GM23338 (cell line): ENCODE measurements around the gene SORCS2. TPM values are rescaled to one million over a fixed set of nuclear protein-coding genes. Genes with fewer than 3 reads are reported as not detected.

Experiments used
- ATAC-seq: fragments of 200-7000 bp; cut with Tn5 transposase; 3 replicates; pipeline ENCODE4 v1.9.1; 2020
- DNase-seq: peaks from one replicate; pipeline ENCODE4 v3.0.0-alpha.2; 2015; ENCODE audit warnings: low spot score
- H2AFZ ChIP-seq: fragments of 200-600 bp; sonication (generic); 2 replicates; pipeline ENCODE4 v1.8.0; 2016; ENCODE audit warnings: antibody characterized with exemption, mild to moderate bottlenecking, moderate library complexity
- H3F3A ChIP-seq: fragments of 200-600 bp; sonication (generic); replicated peaks from 2 replicates; pipeline ENCODE4 v1.8.0; 2017; ENCODE audit warnings: antibody characterized with exemption, mixed run types, low read depth
- H3K27ac ChIP-seq: fragments of 200-600 bp; sonication (generic); 2 replicates; pipeline ENCODE4 v1.6.1; 2016; ENCODE audit warnings: low read depth
- H3K27me3 ChIP-seq: fragments of 200-600 bp; sonication (generic); 2 replicates; pipeline ENCODE4 v1.8.0; 2016; ENCODE audit warnings: mild to moderate bottlenecking, mixed run types, moderate library complexity; ENCODE audit not compliant: insufficient read depth
- H3K36me3 ChIP-seq: fragments of 200-600 bp; sonication (generic); 2 replicates; pipeline ENCODE4 v1.8.0; 2016; ENCODE audit warnings: mild to moderate bottlenecking; ENCODE audit not compliant: insufficient read depth
- H3K4me1 ChIP-seq: fragments of 200-600 bp; sonication (generic); 2 replicates; pipeline ENCODE4 v1.8.0; 2016; ENCODE audit warnings: mild to moderate bottlenecking, moderate library complexity; ENCODE audit not compliant: insufficient read depth
- H3K4me2 ChIP-seq: fragments of 200-600 bp; sonication (generic); 2 replicates; pipeline ENCODE4 v1.7.1; 2017; ENCODE audit warnings: mixed run types
- H3K4me3 ChIP-seq: fragments of 200-600 bp; sonication (generic); 2 replicates; pipeline ENCODE4 v1.6.1; 2016; ENCODE audit warnings: mixed run types
- H3K79me2 ChIP-seq: fragments of 200-600 bp; sonication (generic); replicated peaks from 2 replicates; pipeline ENCODE4 v1.8.0; 2017; ENCODE audit warnings: mild to moderate bottlenecking; ENCODE audit not compliant: insufficient read depth
- H3K9me2 ChIP-seq: fragments of 200-600 bp; sonication (generic); 2 replicates; pipeline ENCODE4 v1.8.0; 2017; ENCODE audit not compliant: insufficient read depth
- H4K20me1 ChIP-seq: fragments of 200-600 bp; sonication (generic); replicated peaks from 2 replicates; pipeline ENCODE4 v1.8.0; 2017; ENCODE audit warnings: mild to moderate bottlenecking; ENCODE audit not compliant: insufficient read depth
- H3K27ac Mint-ChIP-seq: 2 replicates; pipeline ENCODE4 v1.8.0; 2020; ENCODE audit warnings: inconsistent platforms, mild to moderate bottlenecking, moderate library complexity, mixed read lengths
- H3K27me3 Mint-ChIP-seq: 3 replicates; pipeline ENCODE4 v1.8.0; 2022; ENCODE audit warnings: low read depth, mild to moderate bottlenecking, moderate library complexity, mixed read lengths, inconsistent platforms; ENCODE audit not compliant: insufficient read depth, poor library complexity
- H3K36me3 Mint-ChIP-seq: 3 replicates; pipeline ENCODE4 v1.8.0; 2021; ENCODE audit warnings: low read depth, mild to moderate bottlenecking, inconsistent platforms, moderate library complexity, mixed read lengths
- H3K4me1 Mint-ChIP-seq: 3 replicates; pipeline ENCODE4 v1.8.0; 2020; ENCODE audit warnings: mild to moderate bottlenecking, inconsistent platforms, mixed read lengths
- H3K4me3 Mint-ChIP-seq: 3 replicates; pipeline ENCODE4 v1.8.0; 2021; ENCODE audit warnings: moderate library complexity, mild to moderate bottlenecking, inconsistent platforms, mixed read lengths
- H3K9me3 Mint-ChIP-seq: 3 replicates; pipeline ENCODE4 v1.8.0; 2020; ENCODE audit warnings: moderate library complexity, mild to moderate bottlenecking, inconsistent platforms, mixed read lengths
- CREB1 ChIP-seq: fragments of 250-450 bp; sonication (Bioruptor Pico); IDR thresholded peaks from 2 replicates; pipeline ENCODE4 v1.5.0; 2020; ENCODE audit warnings: low read depth, mild to moderate bottlenecking, moderate library complexity
- EZH2 ChIP-seq: fragments of 200-600 bp; sonication (generic); IDR thresholded peaks from one replicate; pipeline ENCODE4 v1.8.0; 2017; ENCODE audit warnings: antibody characterized with exemption, mild to moderate bottlenecking, low read depth; ENCODE audit not compliant: unreplicated experiment
- EZH2phosphoT487 ChIP-seq: fragments of 200-600 bp; sonication (generic); IDR thresholded peaks from one replicate; pipeline ENCODE4 v1.8.1; 2018; ENCODE audit warnings: antibody characterized with exemption; ENCODE audit not compliant: unreplicated experiment
- JUNB ChIP-seq: IDR thresholded peaks from one replicate; pipeline ENCODE4 v1.6.1; 2016; ENCODE audit warnings: antibody characterized with exemption; ENCODE audit not compliant: unreplicated experiment
- NANOG ChIP-seq: IDR thresholded peaks from 2 replicates; pipeline ENCODE4 v1.6.1; 2016; ENCODE audit warnings: antibody characterized with exemption, borderline replicate concordance
- POLR2AphosphoS5 ChIP-seq: IDR thresholded peaks from 2 replicates; pipeline ENCODE4 v1.6.1; 2016; ENCODE audit warnings: antibody characterized with exemption, low read depth
- STAT1 ChIP-seq: IDR thresholded peaks from one replicate; pipeline ENCODE4 v1.6.1; 2016; ENCODE audit warnings: antibody characterized with exemption; ENCODE audit not compliant: unreplicated experiment
- ZNF114 ChIP-seq: fragments of 250-450 bp; sonication (Bioruptor Pico); IDR thresholded peaks from 2 replicates; pipeline ENCODE4 v1.5.0; 2020; ENCODE audit warnings: mild to moderate bottlenecking, moderate library complexity
- polyA plus RNA-seq: library from polyadenylated mRNA; unstranded; fragments of >200 nt; fragmentation: Nextera tagmentation; extraction: Ambion mirVana; gene quantifications from 2 replicates; pipeline ENCODE4 v1.2.1, GENCODE V29; 2016
- total RNA-seq: library from RNA; depleted of rRNA; stranded (reverse); fragments of >200 nt; shearing (Covaris generic); gene quantifications from 2 replicates; pipeline ENCODE4 v1.2.3, GENCODE V29; 2014
- TF ChIP-seq, protein P1 (sequence below), 2 experiments: fragments of 200-600 bp in 1 of 2; sonication (generic) in 1 of 2; conservative IDR thresholded peaks; 2 replicates each; pipeline versions ENCODE4 v1.5.1 to v1.6.1; 2016 to 2017; ENCODE audit warnings: antibody characterized with exemption in 2 of 2, low read depth in 2 of 2, mild to moderate bottlenecking in 2 of 2, moderate library complexity in 1 of 2
- TF ChIP-seq, protein P2 (sequence below): IDR thresholded peaks from 2 replicates; pipeline ENCODE4 v1.6.1; 2016; ENCODE audit warnings: antibody characterized with exemption
- TF ChIP-seq, protein P3 (sequence below): IDR thresholded peaks from one replicate; pipeline ENCODE4 v1.6.1; 2018; ENCODE audit warnings: antibody characterized with exemption; ENCODE audit not compliant: unreplicated experiment

SORCS2 gene
- total and polyA plus RNA-seq, 2 experiments from 2014 or later, result 0.47 to 2.4 TPM

DNA sequence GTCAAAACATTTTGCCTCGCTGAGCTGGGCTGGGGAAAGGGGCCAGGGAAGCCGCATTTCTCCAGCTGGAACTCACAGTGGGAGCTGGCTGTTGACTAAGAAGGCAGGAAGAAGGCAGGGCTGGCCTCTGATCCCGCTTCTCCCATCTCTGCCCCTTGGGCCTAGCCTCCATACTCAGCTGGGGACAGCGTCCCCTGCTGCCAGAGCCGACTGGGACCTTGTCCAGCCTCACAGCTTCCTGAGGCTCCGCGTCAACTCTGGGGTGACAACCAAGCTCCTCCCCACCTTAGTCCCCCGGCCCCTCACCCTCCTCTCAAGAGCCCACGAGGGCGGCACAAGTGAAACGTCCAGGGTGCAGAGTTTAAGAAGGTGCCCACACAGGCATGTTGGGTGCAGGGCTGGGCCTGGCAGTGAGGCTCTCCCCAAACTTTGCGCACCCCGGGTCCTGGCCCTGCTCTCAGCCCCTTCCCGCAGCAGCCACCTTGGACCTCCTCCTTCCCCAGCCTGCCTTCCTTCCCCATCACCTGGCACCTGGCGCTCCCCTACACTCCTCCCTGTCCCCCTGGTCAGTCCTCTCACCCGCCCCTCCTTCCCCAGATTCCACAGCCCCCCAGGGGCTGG, 141.6 kb downstream of the SORCS2 start:
- Histone ChIP-seq H3K79me2 (no peaks in the 10 kb centered on the region), H3K36me3 (no peaks in the 10 kb centered on the region), H3K4me2 (no peak overlapping the region), H3K4me3 (no peak overlapping the region), H3K4me1 (no peaks in the 10 kb centered on the region), H3K27ac (no peak overlapping the region), H3K27me3 (no peaks in the 10 kb centered on the region), H2AFZ (no peak overlapping the region), H3F3A (no peaks in the 10 kb centered on the region), H3K9me2 (no peaks in the 10 kb centered on the region), H4K20me1 (no peaks in the 10 kb centered on the region)
- peaks cover 4% of the 10 kb centered on the region for H3K9me3 Mint-ChIP-seq
- ATAC-seq (no peak), DNase-seq (no peak)
- H3K27ac Mint-ChIP-seq, result no peak overlapping the region
- TF ChIP-seq, protein P1, sequence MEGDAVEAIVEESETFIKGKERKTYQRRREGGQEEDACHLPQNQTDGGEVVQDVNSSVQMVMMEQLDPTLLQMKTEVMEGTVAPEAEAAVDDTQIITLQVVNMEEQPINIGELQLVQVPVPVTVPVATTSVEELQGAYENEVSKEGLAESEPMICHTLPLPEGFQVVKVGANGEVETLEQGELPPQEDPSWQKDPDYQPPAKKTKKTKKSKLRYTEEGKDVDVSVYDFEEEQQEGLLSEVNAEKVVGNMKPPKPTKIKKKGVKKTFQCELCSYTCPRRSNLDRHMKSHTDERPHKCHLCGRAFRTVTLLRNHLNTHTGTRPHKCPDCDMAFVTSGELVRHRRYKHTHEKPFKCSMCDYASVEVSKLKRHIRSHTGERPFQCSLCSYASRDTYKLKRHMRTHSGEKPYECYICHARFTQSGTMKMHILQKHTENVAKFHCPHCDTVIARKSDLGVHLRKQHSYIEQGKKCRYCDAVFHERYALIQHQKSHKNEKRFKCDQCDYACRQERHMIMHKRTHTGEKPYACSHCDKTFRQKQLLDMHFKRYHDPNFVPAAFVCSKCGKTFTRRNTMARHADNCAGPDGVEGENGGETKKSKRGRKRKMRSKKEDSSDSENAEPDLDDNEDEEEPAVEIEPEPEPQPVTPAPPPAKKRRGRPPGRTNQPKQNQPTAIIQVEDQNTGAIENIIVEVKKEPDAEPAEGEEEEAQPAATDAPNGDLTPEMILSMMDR (conservative IDR thresholded peaks at IDR 0.05; ENCODE audit: low read depth in 2 of 2), result peak in 1 of 2 experiments; percentile 45; a peak in 1 of 4 replicates
- no peak for TF ChIP-seq CREB1 (CRISPR knock-in tag)
- H3K4me1 Mint-ChIP-seq, result peaks cover 10% of the 10 kb centered on the region
- H3K4me3 Mint-ChIP-seq, result no peak overlapping the region
- peaks cover 17% of the 10 kb centered on the region for H3K27me3 Mint-ChIP-seq
- H3K36me3 Mint-ChIP-seq, result no peaks in the 10 kb centered on the region; the same call in 2 of the 3 replicates

DNA sequence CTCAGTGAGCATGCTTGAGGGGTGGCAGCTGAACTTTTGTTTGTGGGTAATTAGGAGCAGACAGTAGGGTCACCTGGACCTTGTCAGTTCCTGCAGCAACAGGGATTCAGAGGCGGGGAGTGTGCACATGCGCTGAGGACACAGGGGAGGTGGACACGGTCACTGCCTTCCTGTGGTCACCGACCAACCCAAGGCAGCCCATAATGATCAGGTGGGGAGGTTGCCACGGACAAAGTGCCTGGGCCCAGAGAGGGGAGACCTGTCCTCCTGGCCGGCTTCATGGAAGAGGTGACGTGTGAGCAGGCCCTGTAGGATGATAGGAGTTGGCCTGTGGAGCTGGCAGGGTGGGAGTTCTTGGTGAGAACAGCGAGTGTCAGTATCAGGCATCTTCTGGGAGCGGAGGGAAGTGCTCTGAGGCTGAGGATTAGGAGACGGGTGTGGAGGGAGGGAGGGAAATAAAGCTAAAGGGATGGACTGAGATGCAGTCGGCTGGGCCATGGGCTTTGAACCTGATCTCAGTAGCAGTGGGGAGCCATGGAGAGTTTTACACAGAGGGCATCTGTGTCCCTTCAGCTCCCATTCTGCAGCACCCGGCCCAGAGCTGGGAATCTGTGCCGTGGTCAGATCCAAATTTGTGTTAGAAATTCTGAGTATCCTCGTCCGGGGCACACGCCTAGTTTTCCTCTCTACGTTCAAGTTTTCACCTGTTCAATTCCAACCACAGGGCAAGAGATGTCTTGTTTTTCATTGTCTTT, 142.4 kb downstream of the SORCS2 start:
- Mint-ChIP-seq H3K4me1 (peaks cover 10% of the 10 kb centered on the region), H3K36me3 (peaks cover 3% of the 10 kb centered on the region; the same call in 1 of the 3 replicates), H3K4me3 (no peak overlapping the region), H3K27ac (no peak overlapping the region), H3K27me3 (peaks cover 17% of the 10 kb centered on the region), H3K9me3 (peaks cover 4% of the 10 kb centered on the region)
- Histone ChIP-seq H3K9me2 (no peaks in the 10 kb centered on the region), H3K27me3 (no peaks in the 10 kb centered on the region), H3K4me2 (no peak overlapping the region), H3K79me2 (no peaks in the 10 kb centered on the region), H3K27ac (no peak overlapping the region), H3K36me3 (no peaks in the 10 kb centered on the region), H4K20me1 (no peaks in the 10 kb centered on the region), H3F3A (no peaks in the 10 kb centered on the region), H3K4me3 (no peak overlapping the region), H2AFZ (peak overlapping the region; percentile 78; the same call in 1 of the 2 replicates), H3K4me1 (no peaks in the 10 kb centered on the region)
- ATAC-seq (no peak), DNase-seq (no peak)
- TF ChIP-seq JUNB (no peak), NANOG (no peak), ZNF114 (CRISPR knock-in tag) (no peak), POLR2AphosphoS5 (no peak), EZH2 (no peak), EZH2phosphoT487 (no peak), STAT1 (no peak)
- TF ChIP-seq, protein P2, sequence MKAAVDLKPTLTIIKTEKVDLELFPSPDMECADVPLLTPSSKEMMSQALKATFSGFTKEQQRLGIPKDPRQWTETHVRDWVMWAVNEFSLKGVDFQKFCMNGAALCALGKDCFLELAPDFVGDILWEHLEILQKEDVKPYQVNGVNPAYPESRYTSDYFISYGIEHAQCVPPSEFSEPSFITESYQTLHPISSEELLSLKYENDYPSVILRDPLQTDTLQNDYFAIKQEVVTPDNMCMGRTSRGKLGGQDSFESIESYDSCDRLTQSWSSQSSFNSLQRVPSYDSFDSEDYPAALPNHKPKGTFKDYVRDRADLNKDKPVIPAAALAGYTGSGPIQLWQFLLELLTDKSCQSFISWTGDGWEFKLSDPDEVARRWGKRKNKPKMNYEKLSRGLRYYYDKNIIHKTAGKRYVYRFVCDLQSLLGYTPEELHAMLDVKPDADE, result no peak
- TF ChIP-seq, protein P3, sequence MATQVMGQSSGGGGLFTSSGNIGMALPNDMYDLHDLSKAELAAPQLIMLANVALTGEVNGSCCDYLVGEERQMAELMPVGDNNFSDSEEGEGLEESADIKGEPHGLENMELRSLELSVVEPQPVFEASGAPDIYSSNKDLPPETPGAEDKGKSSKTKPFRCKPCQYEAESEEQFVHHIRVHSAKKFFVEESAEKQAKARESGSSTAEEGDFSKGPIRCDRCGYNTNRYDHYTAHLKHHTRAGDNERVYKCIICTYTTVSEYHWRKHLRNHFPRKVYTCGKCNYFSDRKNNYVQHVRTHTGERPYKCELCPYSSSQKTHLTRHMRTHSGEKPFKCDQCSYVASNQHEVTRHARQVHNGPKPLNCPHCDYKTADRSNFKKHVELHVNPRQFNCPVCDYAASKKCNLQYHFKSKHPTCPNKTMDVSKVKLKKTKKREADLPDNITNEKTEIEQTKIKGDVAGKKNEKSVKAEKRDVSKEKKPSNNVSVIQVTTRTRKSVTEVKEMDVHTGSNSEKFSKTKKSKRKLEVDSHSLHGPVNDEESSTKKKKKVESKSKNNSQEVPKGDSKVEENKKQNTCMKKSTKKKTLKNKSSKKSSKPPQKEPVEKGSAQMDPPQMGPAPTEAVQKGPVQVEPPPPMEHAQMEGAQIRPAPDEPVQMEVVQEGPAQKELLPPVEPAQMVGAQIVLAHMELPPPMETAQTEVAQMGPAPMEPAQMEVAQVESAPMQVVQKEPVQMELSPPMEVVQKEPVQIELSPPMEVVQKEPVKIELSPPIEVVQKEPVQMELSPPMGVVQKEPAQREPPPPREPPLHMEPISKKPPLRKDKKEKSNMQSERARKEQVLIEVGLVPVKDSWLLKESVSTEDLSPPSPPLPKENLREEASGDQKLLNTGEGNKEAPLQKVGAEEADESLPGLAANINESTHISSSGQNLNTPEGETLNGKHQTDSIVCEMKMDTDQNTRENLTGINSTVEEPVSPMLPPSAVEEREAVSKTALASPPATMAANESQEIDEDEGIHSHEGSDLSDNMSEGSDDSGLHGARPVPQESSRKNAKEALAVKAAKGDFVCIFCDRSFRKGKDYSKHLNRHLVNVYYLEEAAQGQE, result no peak
- TF ChIP-seq, protein P1 (conservative IDR thresholded peaks at IDR 0.05; ENCODE audit: low read depth in 2 of 2), result no peak
